Fibroblast of villous mesenchyme (primary cell): Measurements from ENCODE around the gene RTEL1. TPM values are rescaled to one million over a fixed set of nuclear protein-coding genes. Genes with fewer than 3 reads are reported as not detected.
A peak's percentile ranks its signal among the peaks of the same experiment; 100 is the strongest.

Experiments used
- DNase-seq: peaks from one replicate; pipeline ENCODE4 v3.0.0-alpha.2; 2010; ENCODE audit warnings: low read depth
- H3K4me3 ChIP-seq: 2 replicates; pipeline ENCODE4 v1.5.1; 2011; ENCODE audit warnings: low read depth, mild to moderate bottlenecking, low read length
- total RNA-seq: library from RNA; depleted of rRNA; stranded (reverse); fragments of >200 nt; gene quantifications from 2 replicates; pipeline ENCODE4 v1.2.3, GENCODE V29; 2012
- TF ChIP-seq, protein P1 (sequence below): IDR thresholded peaks from 2 replicates; pipeline ENCODE4 v1.5.1; 2012; ENCODE audit warnings: low read depth, mild to moderate bottlenecking, low read length; ENCODE audit not compliant: insufficient read depth

RTEL1 gene
- total RNA-seq, 1 donor, result 11.7 TPM

DNA sequence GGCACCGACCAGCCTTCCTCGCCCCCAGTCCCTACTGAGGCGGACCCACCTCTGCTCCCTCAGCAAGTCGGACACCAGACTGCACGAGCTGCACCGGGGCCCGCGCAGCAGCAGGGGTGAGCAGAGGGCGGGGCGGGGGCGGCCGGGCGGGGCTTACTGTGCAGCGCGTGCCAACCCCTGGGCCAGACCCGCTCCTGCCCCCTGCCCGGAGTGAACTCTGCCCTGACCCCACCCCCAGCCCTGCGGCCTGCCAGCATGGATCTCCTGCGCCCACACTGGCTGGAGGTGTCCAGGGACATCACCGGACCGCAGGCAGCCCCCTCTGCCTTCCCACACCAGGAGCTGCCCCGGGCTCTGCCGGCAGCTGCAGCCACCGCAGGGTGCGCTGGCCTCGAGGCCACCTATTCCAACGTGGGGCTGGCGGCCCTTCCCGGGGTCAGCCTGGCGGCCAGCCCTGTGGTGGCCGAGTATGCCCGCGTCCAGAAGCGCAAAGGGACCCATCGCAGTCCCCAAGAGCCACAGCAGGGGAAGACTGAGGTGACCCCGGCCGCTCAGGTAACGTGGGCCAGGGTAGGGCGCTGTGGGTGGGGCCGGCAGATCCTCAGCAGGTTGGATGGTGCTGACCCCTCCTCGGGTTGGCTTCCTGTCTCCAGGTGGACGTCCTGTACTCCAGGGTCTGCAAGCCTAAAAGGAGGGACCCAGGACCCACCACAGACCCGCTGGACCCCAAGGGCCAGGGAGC is 80.0 kb downstream of the RTEL1 start:
- DNase-seq, result no peak
- TF ChIP-seq, protein P1, sequence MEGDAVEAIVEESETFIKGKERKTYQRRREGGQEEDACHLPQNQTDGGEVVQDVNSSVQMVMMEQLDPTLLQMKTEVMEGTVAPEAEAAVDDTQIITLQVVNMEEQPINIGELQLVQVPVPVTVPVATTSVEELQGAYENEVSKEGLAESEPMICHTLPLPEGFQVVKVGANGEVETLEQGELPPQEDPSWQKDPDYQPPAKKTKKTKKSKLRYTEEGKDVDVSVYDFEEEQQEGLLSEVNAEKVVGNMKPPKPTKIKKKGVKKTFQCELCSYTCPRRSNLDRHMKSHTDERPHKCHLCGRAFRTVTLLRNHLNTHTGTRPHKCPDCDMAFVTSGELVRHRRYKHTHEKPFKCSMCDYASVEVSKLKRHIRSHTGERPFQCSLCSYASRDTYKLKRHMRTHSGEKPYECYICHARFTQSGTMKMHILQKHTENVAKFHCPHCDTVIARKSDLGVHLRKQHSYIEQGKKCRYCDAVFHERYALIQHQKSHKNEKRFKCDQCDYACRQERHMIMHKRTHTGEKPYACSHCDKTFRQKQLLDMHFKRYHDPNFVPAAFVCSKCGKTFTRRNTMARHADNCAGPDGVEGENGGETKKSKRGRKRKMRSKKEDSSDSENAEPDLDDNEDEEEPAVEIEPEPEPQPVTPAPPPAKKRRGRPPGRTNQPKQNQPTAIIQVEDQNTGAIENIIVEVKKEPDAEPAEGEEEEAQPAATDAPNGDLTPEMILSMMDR, result no peak

DNA sequence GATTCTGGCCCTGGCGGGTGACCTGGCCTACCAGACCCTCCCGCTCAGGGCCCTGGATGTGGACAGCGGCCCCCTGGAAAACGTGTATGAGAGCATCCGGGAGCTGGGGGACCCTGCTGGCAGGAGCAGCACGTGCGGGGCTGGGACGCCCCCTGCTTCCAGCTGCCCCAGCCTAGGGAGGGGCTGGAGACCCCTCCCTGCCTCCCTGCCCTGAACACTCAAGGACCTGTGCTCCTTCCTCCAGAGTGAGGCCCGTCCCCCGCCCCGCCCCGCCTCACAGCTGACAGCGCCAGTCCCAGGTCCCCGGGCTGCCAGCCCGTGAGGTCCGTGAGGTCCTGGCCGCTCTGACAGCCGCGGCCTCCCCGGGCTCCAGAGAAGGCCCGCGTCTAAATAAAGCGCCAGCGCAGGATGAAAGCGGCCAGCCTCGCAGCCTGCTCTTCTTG is 80.6 kb downstream of the RTEL1 start:
- TF ChIP-seq, protein P1, result no peak
- H3K4me3 ChIP-seq, result peak overlapping the region; percentile 43
- DNase-seq, result peak; percentile 26

More for the DNA sequence above, 80.0 kb downstream of the RTEL1 start:
- no peak overlapping the region for H3K4me3 ChIP-seq

DNA sequence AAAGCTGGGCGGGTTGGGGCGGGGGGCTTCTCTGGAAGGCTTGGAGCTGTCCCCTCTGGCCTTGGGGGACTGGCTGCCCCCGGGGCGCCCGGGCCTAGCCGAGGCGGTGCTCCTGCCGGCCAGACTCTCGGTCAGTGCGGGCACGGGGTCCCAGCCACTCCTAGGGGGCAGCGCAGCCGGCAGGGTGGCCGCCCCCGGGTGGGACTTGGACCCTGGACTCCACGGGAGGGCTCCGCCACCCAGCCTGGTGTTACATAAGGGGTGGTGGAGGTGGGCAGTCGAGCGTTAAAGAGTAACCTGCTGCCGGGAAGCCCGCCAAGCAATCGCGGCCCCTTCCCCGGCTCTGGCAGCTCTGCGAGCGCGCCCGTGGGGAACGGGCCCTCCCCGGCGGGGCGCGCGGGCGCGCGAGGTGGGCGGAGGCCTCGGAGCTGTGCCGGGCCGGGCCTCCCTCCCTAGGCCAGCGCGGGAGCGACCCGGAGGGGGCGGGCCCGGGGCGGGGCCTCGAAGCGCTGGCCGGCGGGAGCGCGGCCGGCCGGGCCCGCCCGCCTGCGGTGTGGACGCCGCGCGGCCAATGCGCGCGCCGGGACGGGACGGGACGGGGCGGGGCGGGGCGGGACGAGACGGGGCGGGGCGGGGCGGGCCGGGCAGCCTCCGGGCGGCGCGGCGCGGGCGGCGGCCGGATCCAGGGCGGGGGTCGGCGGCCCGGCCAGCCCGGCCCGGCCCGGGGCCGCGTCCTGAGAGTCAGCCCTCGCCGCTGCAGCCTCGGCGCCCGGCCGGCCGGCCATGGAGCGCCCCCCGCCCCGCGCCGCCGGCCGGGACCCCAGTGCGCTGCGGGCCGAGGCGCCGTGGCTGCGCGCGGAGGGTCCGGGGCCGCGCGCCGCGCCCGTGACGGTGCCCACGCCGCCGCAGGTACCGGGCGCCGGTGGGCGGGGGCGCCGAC is 81.3 kb downstream of the RTEL1 start, which contains the start of gene SLC2A4RG:
TSS of gene SLC2A4RG (plus strand) at position 647 of the 940 bp plus-strand sequence. CDS start at position 784, 137 bp downstream.
- H3K4me3 ChIP-seq, result peak within 1 kb of the TSS; percentile 78
- peak; percentile 75 for DNase-seq
- TF ChIP-seq, protein P1, result no peak

DNA sequence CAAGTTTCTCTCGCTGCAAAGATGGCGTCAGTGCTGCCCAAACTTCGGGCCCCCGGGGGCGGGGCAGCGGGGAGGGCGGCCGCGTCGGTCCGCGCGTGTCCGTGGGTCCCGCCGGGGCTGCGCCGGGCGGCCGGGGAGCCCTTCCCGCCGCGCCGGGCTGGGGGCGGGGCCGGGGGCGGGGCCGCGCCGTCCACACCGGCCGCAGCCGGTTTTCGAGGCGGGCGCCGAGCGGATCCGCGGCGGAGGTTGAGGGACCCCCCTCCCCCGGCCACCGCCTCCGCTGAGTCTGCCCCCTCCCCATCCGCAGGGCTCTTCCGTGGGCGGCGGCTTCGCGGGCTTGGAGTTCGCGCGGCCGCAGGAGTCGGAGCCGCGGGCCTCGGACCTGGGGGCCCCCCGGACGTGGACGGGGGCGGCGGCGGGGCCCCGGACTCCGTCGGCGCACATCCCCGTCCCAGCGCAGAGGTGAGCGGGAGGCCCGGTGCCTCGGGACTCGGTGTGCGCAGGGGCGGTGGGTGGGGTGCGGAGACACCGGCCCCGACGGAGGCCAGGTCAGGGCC is 82.0 kb downstream of the RTEL1 start:
- TF ChIP-seq, protein P1, result no peak
- peak overlapping the region; percentile 78 for H3K4me3 ChIP-seq
- DNase-seq, result peak; percentile 24

DNA sequence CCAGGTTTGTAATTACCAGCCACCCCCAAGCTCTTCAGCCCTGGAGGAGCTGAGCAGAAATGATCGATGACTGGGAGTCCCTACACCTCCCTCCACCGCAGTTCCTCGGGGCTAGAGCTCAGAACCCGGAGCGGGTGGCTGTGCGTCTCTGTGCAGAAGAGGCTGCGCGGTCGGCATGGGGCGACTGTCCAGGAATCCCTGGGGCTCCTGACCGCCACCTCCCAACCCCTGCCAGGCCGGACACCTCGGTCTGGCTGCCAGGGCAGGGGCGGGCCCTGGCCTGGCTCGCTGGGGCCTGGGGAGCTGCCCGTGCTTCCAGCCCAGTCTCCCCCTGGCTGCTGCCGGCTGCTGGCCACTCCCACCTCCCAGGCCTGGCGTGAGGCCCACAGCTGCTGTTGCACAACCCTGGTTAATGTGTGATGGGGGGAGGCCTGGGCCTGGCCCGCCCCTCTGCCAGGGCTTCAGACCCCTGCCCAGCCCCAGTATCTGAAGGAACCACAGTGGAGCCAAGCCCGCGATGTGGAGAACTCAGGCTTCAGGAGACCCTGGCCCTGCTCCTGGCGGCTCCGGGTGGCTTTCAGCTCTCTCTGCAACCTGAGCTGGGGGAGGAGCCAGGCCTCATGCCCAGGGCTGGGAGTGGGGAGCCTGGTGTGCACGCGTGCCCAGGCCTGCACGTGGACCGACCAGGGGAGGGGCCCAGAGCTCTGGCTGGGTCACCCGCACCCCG is 82.7 kb downstream of the RTEL1 start:
- TF ChIP-seq, protein P1, result peak; percentile 26
- peak; percentile 94 for DNase-seq
- H3K4me3 ChIP-seq, result peak overlapping the region; percentile 78

DNA sequence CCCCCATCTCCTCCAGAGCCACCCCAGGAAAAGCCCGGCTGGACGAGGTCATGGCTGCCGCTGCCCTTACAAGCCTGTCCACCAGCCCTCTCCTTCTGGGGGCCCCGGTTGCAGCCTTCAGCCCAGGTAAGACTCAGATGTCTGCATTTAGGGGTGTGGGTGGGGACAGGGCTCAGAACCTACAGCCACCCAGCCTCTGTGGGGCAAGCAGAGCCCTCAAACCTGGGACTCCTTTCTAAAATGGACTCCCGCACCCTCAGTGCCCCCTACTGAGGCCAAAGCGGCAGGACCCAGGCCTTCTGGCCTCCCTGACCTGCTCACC is 83.2 kb downstream of the RTEL1 start:
- TF ChIP-seq, protein P1, result no peak
- peak overlapping the region; percentile 78 for H3K4me3 ChIP-seq
- no peak for DNase-seq
